Breast epithelium (tissue), 3 donors: Measurements from ENCODE around the gene ALG3.

ENCODE experiments used
- POLR2A ChIP-seq: fragments of 450-650 bp; IDR thresholded peaks from one replicate; pipeline ENCODE4 v1.6.1; 2016; ENCODE audit warnings: antibody characterized with exemption, mild to moderate bottlenecking, moderate library complexity
- POLR2AphosphoS5 ChIP-seq, 3 donors: sonication (generic); formaldehyde crosslinking; IDR thresholded peaks; one replicate each; pipeline ENCODE4 v1.6.1; 2017; ENCODE audit warnings: antibody characterized with exemption in 3 of 3
- TF ChIP-seq, protein P1 (sequence below), 3 donors: fragments of 450-650 bp; IDR thresholded peaks; one replicate each; pipeline ENCODE4 v1.5.1; 2016 to 2017; ENCODE audit warnings: antibody characterized with exemption in 3 of 3, mild to moderate bottlenecking in 3 of 3, moderate library complexity in 3 of 3

DNA sequence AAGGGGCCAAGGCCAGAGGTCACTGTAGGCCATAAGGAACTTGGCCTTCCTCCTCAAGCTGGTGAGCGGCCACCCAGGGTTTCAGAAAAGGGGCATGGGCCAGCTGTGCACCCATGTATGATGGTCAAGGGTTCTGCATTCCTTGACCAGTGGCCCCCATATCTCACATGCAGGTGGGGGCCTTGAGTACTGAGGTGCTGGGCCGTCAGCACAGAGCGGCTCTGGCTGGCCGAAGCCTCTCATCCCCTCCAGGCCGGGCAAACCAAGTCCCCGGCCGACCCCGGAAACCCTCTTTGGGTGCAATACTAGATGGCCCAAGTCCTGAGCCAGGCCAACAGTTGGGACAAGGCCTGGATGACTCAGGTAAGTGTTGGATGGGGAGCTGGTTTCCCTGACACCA lies 9.5 kb downstream of the ALG3 start:
- TF ChIP-seq, protein P1, sequence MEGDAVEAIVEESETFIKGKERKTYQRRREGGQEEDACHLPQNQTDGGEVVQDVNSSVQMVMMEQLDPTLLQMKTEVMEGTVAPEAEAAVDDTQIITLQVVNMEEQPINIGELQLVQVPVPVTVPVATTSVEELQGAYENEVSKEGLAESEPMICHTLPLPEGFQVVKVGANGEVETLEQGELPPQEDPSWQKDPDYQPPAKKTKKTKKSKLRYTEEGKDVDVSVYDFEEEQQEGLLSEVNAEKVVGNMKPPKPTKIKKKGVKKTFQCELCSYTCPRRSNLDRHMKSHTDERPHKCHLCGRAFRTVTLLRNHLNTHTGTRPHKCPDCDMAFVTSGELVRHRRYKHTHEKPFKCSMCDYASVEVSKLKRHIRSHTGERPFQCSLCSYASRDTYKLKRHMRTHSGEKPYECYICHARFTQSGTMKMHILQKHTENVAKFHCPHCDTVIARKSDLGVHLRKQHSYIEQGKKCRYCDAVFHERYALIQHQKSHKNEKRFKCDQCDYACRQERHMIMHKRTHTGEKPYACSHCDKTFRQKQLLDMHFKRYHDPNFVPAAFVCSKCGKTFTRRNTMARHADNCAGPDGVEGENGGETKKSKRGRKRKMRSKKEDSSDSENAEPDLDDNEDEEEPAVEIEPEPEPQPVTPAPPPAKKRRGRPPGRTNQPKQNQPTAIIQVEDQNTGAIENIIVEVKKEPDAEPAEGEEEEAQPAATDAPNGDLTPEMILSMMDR (IDR thresholded peaks at IDR 0.05) = no peak
- TF ChIP-seq POLR2A = no peak
- TF ChIP-seq POLR2AphosphoS5 (IDR thresholded peaks at IDR 0.05) = no peak
